NCI-H526 (cell line): Measurements from ENCODE around the gene POM121.
"Not testable (repeated sequence)": the region's sequence is repeated elsewhere in the genome, so short reads cannot be mapped to it uniquely, and the experiment has no call there.

Experiments used
- DNase-seq, 2 experiments: peaks; one replicate each; lab custom pipeline; 2025; lab: John Stamatoyannopoulos, UW

The POM121 gene

DNA sequence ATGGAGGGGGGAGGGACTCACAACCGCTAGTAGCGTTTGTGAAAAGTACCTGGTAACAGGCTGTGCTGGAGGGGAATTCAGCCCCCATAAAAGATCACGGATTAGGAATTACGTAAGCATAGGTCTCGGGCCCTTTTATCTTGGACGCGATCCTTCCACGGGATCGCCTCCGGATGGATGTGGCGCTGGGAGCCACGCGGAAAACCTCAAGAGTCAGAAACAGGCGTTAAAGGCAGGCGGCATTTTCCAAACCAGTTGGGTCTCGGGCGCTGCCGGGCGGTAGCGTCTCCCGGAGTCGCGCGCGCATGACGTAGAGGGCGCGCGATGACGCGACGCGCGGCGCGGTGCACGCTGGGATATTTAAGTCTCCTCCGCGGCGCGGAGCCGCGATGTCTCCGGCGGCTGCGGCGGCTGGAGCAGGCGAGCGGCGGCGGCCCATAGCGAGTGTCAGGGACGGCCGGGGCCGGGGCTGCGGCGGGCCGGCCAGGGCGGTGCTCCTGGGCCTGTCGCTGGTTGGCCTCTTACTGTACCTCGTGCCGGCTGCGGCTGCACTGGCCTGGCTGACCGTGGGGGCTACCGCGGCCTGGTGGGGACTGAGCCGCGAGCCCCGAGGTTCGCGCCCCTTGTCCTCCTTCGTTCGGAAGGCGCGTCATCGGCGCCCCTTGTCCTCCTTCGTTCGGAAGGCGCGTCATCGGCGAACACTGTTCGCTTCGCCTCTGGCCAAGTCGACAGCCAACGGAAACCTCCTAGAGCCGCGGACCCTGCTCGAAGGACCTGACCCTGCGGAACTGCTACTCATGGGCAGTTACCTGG, at the start of gene POM121:
Gene POM121 (plus strand): TSS at position 363 of the 813 bp plus-strand sequence. CDS start 27 bp downstream, at position 390.
- DNase-seq = peak; percentile 44 to 86

DNA sequence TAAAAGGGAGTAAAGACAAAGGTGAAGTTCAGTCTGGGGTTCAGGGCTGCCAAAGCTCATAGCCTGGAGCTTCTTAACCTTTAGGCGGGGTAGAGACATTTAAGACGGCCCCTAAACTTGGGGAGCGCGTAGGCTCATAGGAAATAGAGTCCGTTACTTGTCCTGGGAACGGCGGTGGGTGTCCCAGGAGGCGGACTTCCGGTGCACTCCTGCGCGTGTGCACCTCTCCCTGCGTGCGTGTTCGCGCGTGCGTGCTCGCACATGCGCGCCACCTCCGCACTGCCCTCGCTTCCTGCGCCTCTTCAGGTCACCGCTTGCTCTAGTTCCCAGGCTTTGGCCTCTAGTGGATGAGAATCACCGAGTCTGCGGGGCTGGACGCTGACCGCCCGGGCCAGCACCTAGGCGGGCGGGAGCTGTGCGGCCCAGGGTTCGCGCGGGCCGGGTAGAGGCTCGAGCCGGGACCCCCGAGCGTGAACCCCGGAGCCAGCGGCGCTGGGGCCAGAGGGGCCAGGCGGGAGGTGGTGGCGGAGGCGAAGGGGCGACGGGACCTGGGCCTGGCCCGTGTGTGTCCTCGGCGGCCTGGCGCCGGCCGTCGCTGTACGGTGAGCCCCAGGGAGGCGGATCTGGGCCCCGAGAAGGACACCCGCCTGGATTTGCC, 45.7 kb upstream of the POM121 start:
- peak; percentile 69 to 78 for DNase-seq

GRCh38 chr7:72879737-72880215, 45.1 kb upstream of the POM121 start:
- peak in 1 of 2 experiments; percentile 25 for DNase-seq

DNA sequence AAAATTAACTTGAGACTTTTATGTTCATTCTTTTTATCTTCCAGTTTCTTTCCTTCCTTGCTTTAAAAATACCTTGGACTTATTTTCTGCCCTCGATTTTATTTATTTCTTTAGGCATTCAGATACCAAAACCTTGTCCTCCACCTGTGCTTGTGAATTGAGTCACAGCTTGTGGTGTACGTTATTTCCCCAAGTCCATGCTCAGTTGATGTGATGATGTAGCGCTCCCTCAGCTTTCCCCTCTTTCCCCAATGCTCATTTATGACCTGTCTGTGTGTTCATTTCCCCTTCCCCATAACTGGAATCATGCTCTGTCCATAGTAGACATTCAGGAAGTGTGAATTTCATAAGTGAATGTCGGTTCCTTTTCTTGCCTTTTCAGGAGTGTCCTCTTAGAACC, 33.1 kb upstream of the POM121 start:
- not testable (repeated sequence) for DNase-seq

DNA sequence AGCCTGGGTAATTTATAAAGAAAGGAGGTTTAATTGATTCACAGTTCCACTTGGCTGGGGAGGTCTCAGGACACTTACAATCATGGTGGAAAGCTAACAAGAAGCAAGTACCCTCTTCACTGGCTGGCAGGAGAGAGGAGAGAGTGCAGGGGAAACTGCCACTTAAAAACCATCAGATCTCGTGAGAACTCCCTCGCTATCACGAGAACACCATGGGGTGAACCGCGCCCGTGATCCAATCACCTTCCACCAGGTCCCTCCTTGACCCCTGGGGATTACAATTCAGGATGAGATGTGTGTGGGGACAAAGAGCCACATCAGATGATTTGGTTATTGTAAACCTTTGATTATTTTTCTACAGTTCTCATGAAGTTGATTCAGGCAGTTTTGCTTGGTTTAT, 20.2 kb upstream of the POM121 start:
- DNase-seq = not testable (repeated sequence)

DNA sequence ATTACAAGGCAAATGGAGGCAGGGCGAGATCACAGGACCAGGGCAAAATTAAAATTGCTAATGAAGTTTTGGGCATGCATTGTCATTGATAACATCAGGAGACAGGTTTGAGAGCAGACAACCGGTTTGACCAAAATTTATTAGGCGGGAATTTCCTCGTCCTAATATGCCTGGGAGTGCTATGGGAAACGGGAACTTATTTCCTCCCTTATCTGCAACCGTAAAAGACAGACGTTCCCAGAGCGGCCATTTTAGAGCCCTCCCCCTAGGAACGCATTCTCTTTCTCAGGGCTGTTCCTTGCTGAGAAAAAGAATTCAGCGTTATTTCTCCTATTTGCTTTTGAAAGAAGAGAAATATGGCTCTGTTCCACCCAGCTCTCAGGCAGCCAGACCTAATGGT, 16.5 kb upstream of the POM121 start:
- DNase-seq = not testable (repeated sequence)

DNA sequence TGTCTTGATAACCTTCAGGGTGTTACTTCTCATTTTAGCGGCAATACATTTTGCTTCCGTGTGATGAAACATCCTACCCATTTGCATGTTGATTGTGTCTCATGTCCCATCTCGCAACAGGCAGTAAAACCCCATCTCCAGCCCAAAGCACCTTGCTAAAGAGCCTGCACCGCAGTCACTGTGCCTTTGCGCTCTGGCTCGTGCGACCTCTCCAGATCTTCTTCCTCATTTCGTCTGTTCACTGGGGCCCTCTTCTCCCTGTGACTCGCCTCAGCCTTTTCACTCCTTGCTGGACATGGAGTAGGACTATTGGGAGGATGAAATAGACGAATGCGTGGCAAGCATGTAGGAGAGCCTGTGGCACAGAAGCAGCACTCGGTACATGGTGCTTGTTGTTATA, 13.5 kb upstream of the POM121 start:
- DNase-seq = not testable (repeated sequence)

- DNase-seq = not testable (repeated sequence)
These were observed 11.1 kb upstream of the POM121 start for GRCh38 chr7:72913750-72914149.

- DNase-seq = peak in 1 of 2 experiments; percentile 55
These were observed 10.0 kb upstream of the POM121 start for GRCh38 chr7:72914756-72915525.

- DNase-seq = no peak
These were observed 5.6 kb upstream of the POM121 start for GRCh38 chr7:72919256-72919775.

GRCh38 chr7:72924386-72924732, 536 bp upstream of the POM121 start:
- no peak for DNase-seq

- peak; percentile 9 to 43 for DNase-seq
These were observed 738 bp downstream of the POM121 start for GRCh38 chr7:72925546-72926120.

DNA sequence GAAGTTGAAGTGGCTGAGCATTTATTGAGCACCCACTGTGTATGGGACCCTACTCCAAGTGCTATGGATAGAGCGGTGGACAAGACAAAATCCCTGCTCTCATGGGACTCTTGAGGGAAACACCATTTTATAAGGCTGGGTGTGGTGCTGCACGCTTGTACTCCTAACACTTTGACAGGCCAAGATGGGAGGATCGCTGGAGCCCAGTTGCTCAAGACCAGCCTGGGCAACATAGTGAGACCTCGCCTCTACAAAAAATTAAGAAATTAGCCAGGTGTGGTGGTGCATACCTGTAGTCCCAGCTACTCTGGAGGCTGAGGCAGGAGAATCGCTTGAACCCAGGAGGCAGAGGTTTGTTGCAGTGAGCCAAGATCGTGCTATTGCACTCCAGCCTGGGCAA, 2.9 kb downstream of the POM121 start:
- not testable (repeated sequence) for DNase-seq

GRCh38 chr7:72928216-72928615, 3.3 kb downstream of the POM121 start:
- DNase-seq = not testable (repeated sequence)

- not testable (repeated sequence) for DNase-seq
These were observed 17.3 kb downstream of the POM121 start for GRCh38 chr7:72942022-72942705.

DNA sequence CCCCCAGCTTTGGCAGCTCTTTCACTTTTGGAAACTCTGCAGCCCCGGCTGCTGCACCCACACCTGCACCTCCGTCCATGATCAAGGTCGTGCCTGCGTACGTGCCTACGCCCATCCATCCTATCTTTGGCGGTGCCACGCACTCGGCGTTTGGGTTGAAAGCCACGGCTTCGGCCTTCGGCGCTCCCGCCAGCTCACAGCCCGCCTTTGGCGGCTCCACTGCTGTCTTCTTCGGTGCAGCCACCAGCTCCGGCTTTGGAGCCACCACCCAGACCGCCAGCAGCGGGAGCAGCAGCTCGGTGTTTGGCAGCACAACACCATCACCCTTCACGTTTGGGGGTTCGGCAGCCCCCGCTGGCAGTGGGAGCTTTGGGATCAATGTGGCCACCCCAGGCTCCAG, 18.1 kb downstream of the POM121 start:
- not testable (repeated sequence) for DNase-seq

GRCh38 chr7:72944937-72945336, 20.0 kb downstream of the POM121 start:
- not testable (repeated sequence) for DNase-seq

DNA sequence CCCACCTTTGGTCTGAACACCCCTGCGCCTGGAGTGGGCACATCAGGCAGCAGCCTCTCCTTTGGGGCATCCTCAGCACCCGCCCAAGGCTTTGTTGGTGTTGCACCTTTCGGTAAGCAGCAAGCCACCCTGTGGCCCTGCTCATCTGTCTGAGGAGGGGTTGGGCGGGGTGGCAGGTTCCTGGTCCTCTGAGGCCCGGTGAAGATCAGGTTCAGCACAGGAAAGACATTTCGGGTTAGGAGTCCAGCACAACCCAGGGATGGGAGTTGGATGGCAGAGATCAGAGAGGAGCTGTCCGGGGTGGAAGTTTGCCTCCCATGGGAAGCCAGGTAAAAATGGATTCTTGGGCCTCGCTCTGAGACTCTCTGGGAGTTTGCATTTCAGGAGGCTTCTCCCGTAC, 20.7 kb downstream of the POM121 start:
- DNase-seq = not testable (repeated sequence)

DNA sequence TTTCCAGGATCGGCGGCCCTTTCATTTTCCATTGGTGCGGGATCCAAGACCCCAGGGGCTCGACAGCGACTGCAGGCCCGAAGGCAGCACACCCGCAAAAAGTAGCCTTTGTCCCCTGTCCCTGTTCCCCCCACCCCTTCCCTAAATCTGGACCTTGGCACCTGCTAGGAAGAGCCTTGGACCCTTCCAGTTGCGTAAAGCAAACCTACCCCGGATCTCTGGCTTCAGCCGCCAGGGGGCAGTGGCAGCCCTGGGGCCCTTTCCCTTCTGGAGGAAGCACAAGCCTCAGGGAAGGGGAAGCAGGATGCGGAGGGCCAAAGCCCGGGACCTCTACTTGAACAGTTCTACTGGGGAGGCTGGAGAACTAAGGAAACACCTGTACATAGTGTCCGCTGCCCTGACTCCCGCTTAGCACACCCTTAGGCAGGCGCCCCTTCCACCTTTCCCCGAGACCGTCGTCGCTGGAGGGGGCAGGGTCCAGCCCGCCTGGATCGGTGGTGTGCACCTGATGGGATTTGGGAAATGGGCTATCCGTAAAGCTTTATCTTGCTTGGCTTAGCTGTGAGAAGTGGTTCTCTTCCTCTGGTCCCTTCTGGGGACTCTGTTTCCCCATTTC, 21.3 kb downstream of the POM121 start:
- DNase-seq = not testable (repeated sequence)

DNA sequence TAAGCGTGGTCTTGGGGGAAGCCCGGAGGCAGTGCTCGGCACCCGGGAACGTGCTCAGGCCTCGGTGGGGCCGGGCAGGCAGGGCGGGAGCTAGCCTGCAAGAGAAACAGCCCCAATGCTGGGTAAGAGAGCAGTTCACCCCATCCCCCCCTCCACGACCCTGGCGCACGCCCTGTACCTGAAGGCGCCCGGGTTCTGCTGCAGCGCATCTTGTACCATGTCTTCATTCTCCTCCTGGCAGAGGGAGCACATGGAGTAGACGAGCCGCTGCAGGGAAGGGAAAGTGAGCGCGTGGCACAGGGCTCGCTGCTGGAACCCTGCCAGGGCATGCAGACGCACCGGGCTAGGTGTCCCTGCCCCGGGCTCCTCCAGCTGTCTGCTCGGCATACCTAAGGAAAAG, 23.8 kb downstream of the POM121 start:
- not testable (repeated sequence) for DNase-seq

- not testable (repeated sequence) for DNase-seq
These were observed 24.4 kb downstream of the POM121 start for GRCh38 chr7:72949276-72949675.
